Endothelial cell of umbilical vein (primary cell): Measurements from ENCODE around the gene CARHSP1. TPM values are rescaled to one million over a fixed set of nuclear protein-coding genes. Genes with fewer than 3 reads are reported as not detected.

Experiments
- BruUV-seq: library from RNA; stranded (reverse); fragments of 400-500 nt; replicated peaks from 2 replicates; lab custom pipeline; 2021; lab: Mats Ljungman, UMichigan
- CTCF ChIA-PET: fragments of 300-600, 350-600 bp; sonication (Branson Sonifier 250); formaldehyde crosslinking; loops from one replicate; lab custom pipeline; 2021; ENCODE audit warnings: antibody characterized with exemption, inconsistent platforms; lab: Charles Lee
- POLR2A ChIA-PET: fragments of 300-600, 350-600 bp; sonication (Branson Sonifier 250); formaldehyde crosslinking; loops from one replicate; lab custom pipeline; 2021; ENCODE audit warnings: antibody characterized with exemption, inconsistent platforms; lab: Charles Lee
- DNase-seq: peaks from one replicate; pipeline ENCODE4 v3.0.0-alpha.2; 2011; ENCODE audit warnings: low read depth, low spot score
- FAIRE-seq: peaks from 2 replicates; lab custom pipeline; 2011; peaks lifted over from hg19 to GRCh38; lab: Jason Lieb, UNC
- H2AFZ ChIP-seq: 2 replicates; pipeline ENCODE4 v1.6.0; 2012; ENCODE audit warnings: low read depth, low read length, control low read depth, inconsistent platforms
- H3K27ac ChIP-seq: 2 replicates; pipeline ENCODE4 v1.5.1; 2011; ENCODE audit warnings: low read depth, mild to moderate bottlenecking, control low read depth, low read length, moderate library complexity; ENCODE audit not compliant: insufficient read depth
- H3K27me3 ChIP-seq, 2 experiments: 2 replicates each; pipeline versions ENCODE4 v1.6.0 to v1.6.1; 2011; ENCODE audit warnings: low read length in 2 of 2, mixed read lengths in 1 of 2; ENCODE audit not compliant: control insufficient read depth in 2 of 2, insufficient read depth in 2 of 2
- H3K36me3 ChIP-seq, 2 experiments: 2 replicates in 1 of 2; 3 replicates in 1 of 2; pipeline ENCODE4 v1.5.1; 2011; ENCODE audit warnings: low read length in 2 of 2, mild to moderate bottlenecking in 1 of 2, moderate library complexity in 1 of 2; ENCODE audit not compliant: control insufficient read depth in 2 of 2, insufficient read depth in 2 of 2; ENCODE audit errors: extremely low read depth in 1 of 2
- H3K4me1 ChIP-seq: 3 replicates; pipeline ENCODE4 v1.5.1; 2011; ENCODE audit warnings: mild to moderate bottlenecking, low read length; ENCODE audit not compliant: control insufficient read depth, insufficient read depth; ENCODE audit errors: extremely low read depth
- H3K4me2 ChIP-seq: 2 replicates; pipeline ENCODE4 v1.6.1; 2011; ENCODE audit warnings: low read length, control low read depth, mixed read lengths; ENCODE audit not compliant: insufficient read depth
- H3K4me3 ChIP-seq, 3 experiments: fragments of 200-600 bp in 1 of 3; sonication (generic), shearing (Covaris generic) in 1 of 3; replicated peaks in 1 of 3; 2 replicates each; pipeline ENCODE4 v1.5.1; 2011 to 2016; ENCODE audit warnings: control low read depth in 3 of 3, low read length in 3 of 3, mild to moderate bottlenecking in 2 of 3, inconsistent platforms in 1 of 3, low read depth in 1 of 3, moderate library complexity in 1 of 3; ENCODE audit not compliant: insufficient read depth in 1 of 3
- H3K79me2 ChIP-seq: 2 replicates; pipeline ENCODE4 v1.6.0; 2012; ENCODE audit warnings: low read length, inconsistent platforms; ENCODE audit not compliant: control insufficient read depth, insufficient read depth
- H3K9ac ChIP-seq: replicated peaks from 2 replicates; pipeline ENCODE3; 2011; ENCODE audit warnings: low read length, control low read depth; ENCODE audit not compliant: insufficient read depth; ENCODE audit errors: extremely low read depth
- H3K9me1 ChIP-seq: replicated peaks from 3 replicates; pipeline ENCODE4 v1.6.0; 2011; ENCODE audit warnings: mild to moderate bottlenecking, low read length; ENCODE audit not compliant: control insufficient read depth, insufficient read depth; ENCODE audit errors: extremely low read depth
- H3K9me3 ChIP-seq: replicated peaks from 2 replicates; pipeline ENCODE4 v1.5.1; 2012; ENCODE audit warnings: low read length, inconsistent platforms; ENCODE audit not compliant: control insufficient read depth, insufficient read depth
- H4K20me1 ChIP-seq: replicated peaks from 2 replicates; pipeline ENCODE3; 2011; ENCODE audit warnings: mild to moderate bottlenecking, low read length; ENCODE audit not compliant: control insufficient read depth, insufficient read depth; ENCODE audit errors: extremely low read depth
- EZH2 ChIP-seq: IDR thresholded peaks from 2 replicates; pipeline ENCODE4 v1.6.1; 2012; ENCODE audit warnings: borderline replicate concordance, low read depth, mild to moderate bottlenecking, moderate library complexity, low read length, inconsistent platforms; ENCODE audit not compliant: severe bottlenecking
- FOS ChIP-seq: IDR thresholded peaks from 2 replicates; pipeline ENCODE4 v1.6.1; 2011; ENCODE audit warnings: mild to moderate bottlenecking, low read length, moderate library complexity, borderline replicate concordance; ENCODE audit not compliant: insufficient read depth
- GATA2 ChIP-seq: IDR thresholded peaks from 2 replicates; pipeline ENCODE4 v1.7.0; 2011; ENCODE audit warnings: low read depth, mild to moderate bottlenecking, moderate library complexity, mixed read lengths, low read length; ENCODE audit not compliant: insufficient read length, insufficient read depth
- MAX ChIP-seq: IDR thresholded peaks from 2 replicates; pipeline ENCODE4 v1.6.1; 2011; ENCODE audit not compliant: insufficient read depth, insufficient read length
- MYC ChIP-seq: IDR thresholded peaks from one replicate; pipeline ENCODE4 v1.6.1; 2011; ENCODE audit warnings: mild to moderate bottlenecking, low read depth, low read length
- POLR2A ChIP-seq: IDR thresholded peaks from 2 replicates; pipeline ENCODE4 v1.6.1; 2012; ENCODE audit warnings: low read depth, mild to moderate bottlenecking, control low read depth, low read length
- POLR2AphosphoS5 ChIP-seq: IDR thresholded peaks from 2 replicates; pipeline ENCODE4 v1.6.1; 2012; ENCODE audit warnings: low read depth, mild to moderate bottlenecking, control low read depth, low read length, moderate library complexity; ENCODE audit not compliant: insufficient read depth
- dilution Hi-C: fragments of 300-500 bp; cut with MboI; formaldehyde crosslinking; loops from one replicate; pipeline ENCODE4 v1.15.0; 2019; ENCODE audit warnings: low sequenced_read_pairs; ENCODE audit not compliant: extremely low pct_ligation_motif_present
- intact Hi-C: fragments of 100-400 bp; cut with micrococcal nuclease; formaldehyde crosslinking; loops from one replicate; pipeline ENCODE4 v1.10.0; 2022
- polyA plus RNA-seq, 4 experiments: library from polyadenylated mRNA; depleted of rRNA in 3 of 4; stranded (reverse) in 3 of 4; unstranded in 1 of 4; fragments of >200 nt; gene quantifications; 2 replicates each; pipeline versions ENCODE4 v1.2.1 to v1.2.3, GENCODE V29; 2011 to 2012; ENCODE audit warnings: missing spikeins in 1 of 4
- total RNA-seq: library from RNA; stranded (reverse); gene quantifications from 2 replicates; pipeline ENCODE4 v1.2.3, GENCODE V29; 2021

The CARHSP1 gene
- total and polyA plus RNA-seq, 2 donors (not counting 3 experiments of a cell fraction or from before 2014, with no cell fraction given) = 64.9 to 72.5 TPM

GRCh38 chr16:8894736-8895334 lies 26.0 kb upstream of the CARHSP1 start:
- H3K9me1 ChIP-seq = no peaks in the 10 kb centered on the region
- no peaks in the 10 kb centered on the region for H3K79me2 ChIP-seq
- BruUV-seq = no TSS peak
- ChIA-PET POLR2A (no interaction called here), CTCF (interaction anchor here (0.6 to 7.3 kb wide), 4 partner anchors 9 to 240 kb away, joined by 3 to 32 read pairs (median 6); no protein-coding TSS in a partner anchor)
- no peaks in the 10 kb centered on the region for H3K9me3 ChIP-seq
- no peaks in the 10 kb centered on the region for H3K4me1 ChIP-seq
- H3K27me3 ChIP-seq = no peaks in the 10 kb centered on the region
- FAIRE-seq = no peak
- no peak overlapping the region for H3K4me3 ChIP-seq
- intact Hi-C loops = no loop called here
- H3K27ac ChIP-seq = no peak overlapping the region
- no peak overlapping the region for H3K4me2 ChIP-seq
- H2AFZ ChIP-seq = no peak overlapping the region
- DNase-seq = no peak
- dilution Hi-C loops = no loop called here
- H4K20me1 ChIP-seq = no peaks in the 10 kb centered on the region
- H3K36me3 ChIP-seq = peaks cover 39 to 48% of the 10 kb centered on the region in 2 experiments
- H3K9ac ChIP-seq = no peak overlapping the region
- TF ChIP-seq POLR2A (no peak), EZH2 (no peak), FOS (no peak), POLR2AphosphoS5 (no peak), GATA2 (no peak), MAX (no peak), MYC (no peak)
